Neural cell (in vitro differentiated cells): Measurements from ENCODE around the gene FARP1. TPM values are rescaled to one million over a fixed set of nuclear protein-coding genes. Genes with fewer than 3 reads are reported as not detected.

ENCODE experiments used
- H2AFZ ChIP-seq: fragments of 200-600, 300-800 bp; sonication (generic), shearing (Covaris generic); 2 replicates; pipeline ENCODE4 v1.6.0; 2014; ENCODE audit warnings: low read depth, mild to moderate bottlenecking, antibody characterized with exemption, low read length, moderate library complexity
- H3F3A ChIP-seq: fragments of 200-600 bp; shearing (Covaris generic); 2 replicates; pipeline ENCODE4 v1.6.1; 2016; ENCODE audit warnings: mild to moderate bottlenecking, moderate library complexity, mixed read lengths, antibody characterized with exemption, low read length; ENCODE audit not compliant: insufficient read depth, poor library complexity, severe bottlenecking
- H3K27ac ChIP-seq: fragments of 200-600, 300-800 bp; sonication (generic), shearing (Covaris generic); 2 replicates; pipeline ENCODE4 v1.5.1; 2014; ENCODE audit warnings: mild to moderate bottlenecking, low read length, moderate library complexity
- H3K27me3 ChIP-seq: fragments of 300-800, 200-600 bp; sonication (generic), shearing (Covaris generic); 2 replicates; pipeline ENCODE4 v1.6.0; 2014; ENCODE audit warnings: mild to moderate bottlenecking, low read depth, low read length, moderate library complexity; ENCODE audit not compliant: insufficient read depth
- H3K36me3 ChIP-seq: fragments of 300-800, 200-600 bp; sonication (generic), shearing (Covaris generic); 2 replicates; pipeline ENCODE4 v1.5.1; 2014; ENCODE audit warnings: mild to moderate bottlenecking, antibody characterized with exemption, low read length, moderate library complexity; ENCODE audit not compliant: insufficient read depth
- H3K4me2 ChIP-seq: fragments of 300-800, 200-600 bp; sonication (generic), shearing (Covaris generic); 2 replicates; pipeline ENCODE4 v1.6.0; 2014; ENCODE audit warnings: mild to moderate bottlenecking, low read length
- H3K4me3 ChIP-seq: fragments of 300-800, 200-600 bp; sonication (generic), shearing (Covaris generic); 2 replicates; pipeline ENCODE4 v1.5.1; 2014; ENCODE audit warnings: mild to moderate bottlenecking, low read length, moderate library complexity
- H3K79me2 ChIP-seq: fragments of 200-600 bp; shearing (Covaris generic); replicated peaks from 2 replicates; pipeline ENCODE4 v1.6.0; 2014; ENCODE audit warnings: mild to moderate bottlenecking, low read length, moderate library complexity; ENCODE audit not compliant: insufficient read depth
- H3K9ac ChIP-seq: fragments of 300-800, 200-600 bp; sonication (generic), shearing (Covaris generic); 2 replicates; pipeline ENCODE4 v1.6.1; 2016; ENCODE audit warnings: mild to moderate bottlenecking, low read length, mixed read lengths
- H3K9me2 ChIP-seq: fragments of 200-600 bp; shearing (Covaris generic); 2 replicates; pipeline ENCODE4 v1.6.1; 2016; ENCODE audit warnings: mild to moderate bottlenecking, low read length, mixed read lengths; ENCODE audit not compliant: insufficient read depth
- H3K9me3 ChIP-seq: fragments of 200-600, 300-800 bp; sonication (generic), shearing (Covaris generic); 2 replicates; pipeline ENCODE4 v1.6.1; 2016; ENCODE audit warnings: mild to moderate bottlenecking, mixed run types, low read length, moderate library complexity, mixed read lengths
- H4K20me1 ChIP-seq: fragments of 200-600 bp; shearing (Covaris generic); 2 replicates; pipeline ENCODE4 v1.6.1; 2016; ENCODE audit warnings: mild to moderate bottlenecking, mixed run types; ENCODE audit not compliant: insufficient read depth
- CTCF ChIP-seq: fragments of 450-650 bp; IDR thresholded peaks from 2 replicates; pipeline ENCODE4 v1.5.1; 2014; ENCODE audit warnings: antibody characterized with exemption, mild to moderate bottlenecking, moderate library complexity; ENCODE audit not compliant: poor library complexity, severe bottlenecking
- EP300 ChIP-seq: fragments of 450-650 bp; conservative IDR thresholded peaks from 2 replicates; pipeline ENCODE4 v1.6.1; 2014; ENCODE audit warnings: antibody characterized with exemption, mild to moderate bottlenecking, moderate library complexity; ENCODE audit not compliant: poor library complexity, severe bottlenecking
- EZH2 ChIP-seq: fragments of 200-600, 300-800 bp; shearing (Covaris generic), sonication (generic); IDR thresholded peaks from 2 replicates; pipeline ENCODE4 v1.6.1; 2014; ENCODE audit warnings: antibody characterized with exemption, low read length, borderline replicate concordance, mild to moderate bottlenecking; ENCODE audit not compliant: insufficient read depth, poor library complexity, severe bottlenecking
- MXI1 ChIP-seq: fragments of 450-650 bp; conservative IDR thresholded peaks from 2 replicates; pipeline ENCODE4 v1.6.1; 2014; ENCODE audit warnings: antibody characterized with exemption, mild to moderate bottlenecking; ENCODE audit not compliant: poor library complexity, severe bottlenecking
- POLR2AphosphoS5 ChIP-seq: IDR thresholded peaks from 2 replicates; pipeline ENCODE4 v1.6.1; 2012
- RAD21 ChIP-seq: fragments of 450-650 bp; conservative IDR thresholded peaks from 2 replicates; pipeline ENCODE4 v1.6.1; 2014; ENCODE audit warnings: antibody characterized with exemption, mild to moderate bottlenecking, moderate library complexity
- SMC3 ChIP-seq: fragments of 450-650 bp; conservative IDR thresholded peaks from 2 replicates; pipeline ENCODE4 v1.6.1; 2014; ENCODE audit warnings: antibody characterized with exemption, mild to moderate bottlenecking, moderate library complexity; ENCODE audit not compliant: poor library complexity
- TAF1 ChIP-seq: IDR thresholded peaks from 2 replicates; pipeline ENCODE4 v1.6.1; 2012; ENCODE audit warnings: low read depth
- polyA plus RNA-seq: library from polyadenylated mRNA; depleted of rRNA; stranded (reverse); fragments of >200 nt; gene quantifications from 2 replicates; pipeline ENCODE4 v1.2.3, GENCODE V29; 2014
- TF ChIP-seq, protein P1 (sequence below): IDR thresholded peaks from 2 replicates; pipeline ENCODE4 v1.6.1; 2012; ENCODE audit warnings: borderline replicate concordance

The FARP1 gene
- polyA plus RNA-seq, 1 donor from 2014 or later: 19.7 TPM

- no peaks in the 10 kb centered on the region for H3K36me3 ChIP-seq
- no peak overlapping the region for H3K4me3 ChIP-seq
- no peaks in the 10 kb centered on the region for H3K27me3 ChIP-seq
- H3K9me3 ChIP-seq: no peaks in the 10 kb centered on the region
- no peak overlapping the region for H3K4me2 ChIP-seq
- H3K9ac ChIP-seq: no peak overlapping the region
- H3F3A ChIP-seq: peaks cover 21% of the 10 kb centered on the region
- TF ChIP-seq RAD21 (no peak), CTCF (no peak), SMC3 (no peak), TAF1 (no peak), EZH2 (no peak), MXI1 (no peak), EP300 (no peak), POLR2AphosphoS5 (no peak)
- TF ChIP-seq, protein P1, sequence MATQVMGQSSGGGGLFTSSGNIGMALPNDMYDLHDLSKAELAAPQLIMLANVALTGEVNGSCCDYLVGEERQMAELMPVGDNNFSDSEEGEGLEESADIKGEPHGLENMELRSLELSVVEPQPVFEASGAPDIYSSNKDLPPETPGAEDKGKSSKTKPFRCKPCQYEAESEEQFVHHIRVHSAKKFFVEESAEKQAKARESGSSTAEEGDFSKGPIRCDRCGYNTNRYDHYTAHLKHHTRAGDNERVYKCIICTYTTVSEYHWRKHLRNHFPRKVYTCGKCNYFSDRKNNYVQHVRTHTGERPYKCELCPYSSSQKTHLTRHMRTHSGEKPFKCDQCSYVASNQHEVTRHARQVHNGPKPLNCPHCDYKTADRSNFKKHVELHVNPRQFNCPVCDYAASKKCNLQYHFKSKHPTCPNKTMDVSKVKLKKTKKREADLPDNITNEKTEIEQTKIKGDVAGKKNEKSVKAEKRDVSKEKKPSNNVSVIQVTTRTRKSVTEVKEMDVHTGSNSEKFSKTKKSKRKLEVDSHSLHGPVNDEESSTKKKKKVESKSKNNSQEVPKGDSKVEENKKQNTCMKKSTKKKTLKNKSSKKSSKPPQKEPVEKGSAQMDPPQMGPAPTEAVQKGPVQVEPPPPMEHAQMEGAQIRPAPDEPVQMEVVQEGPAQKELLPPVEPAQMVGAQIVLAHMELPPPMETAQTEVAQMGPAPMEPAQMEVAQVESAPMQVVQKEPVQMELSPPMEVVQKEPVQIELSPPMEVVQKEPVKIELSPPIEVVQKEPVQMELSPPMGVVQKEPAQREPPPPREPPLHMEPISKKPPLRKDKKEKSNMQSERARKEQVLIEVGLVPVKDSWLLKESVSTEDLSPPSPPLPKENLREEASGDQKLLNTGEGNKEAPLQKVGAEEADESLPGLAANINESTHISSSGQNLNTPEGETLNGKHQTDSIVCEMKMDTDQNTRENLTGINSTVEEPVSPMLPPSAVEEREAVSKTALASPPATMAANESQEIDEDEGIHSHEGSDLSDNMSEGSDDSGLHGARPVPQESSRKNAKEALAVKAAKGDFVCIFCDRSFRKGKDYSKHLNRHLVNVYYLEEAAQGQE: no peak
- H4K20me1 ChIP-seq: no peaks in the 10 kb centered on the region
- no peak overlapping the region for H3K27ac ChIP-seq
- H3K9me2 ChIP-seq: no peaks in the 10 kb centered on the region
- peaks cover 23% of the 10 kb centered on the region for H3K79me2 ChIP-seq
- H2AFZ ChIP-seq: no peak overlapping the region
Observed at GRCh38 chr13:98272549-98272948, 129.7 kb downstream of the FARP1 start.

- H3K4me2 ChIP-seq: peak overlapping the region; percentile 56
- peaks cover 27% of the 10 kb centered on the region for H3K79me2 ChIP-seq
Observed at GRCh38 chr13:98273067-98273823, 130.4 kb downstream of the FARP1 start.

More at GRCh38 chr13:98273067-98273823, 130.4 kb downstream of the FARP1 start:
- Histone ChIP-seq H3K9me2 (no peaks in the 10 kb centered on the region), H2AFZ (no peak overlapping the region), H3K4me3 (no peak overlapping the region), H3F3A (peaks cover 21% of the 10 kb centered on the region), H4K20me1 (no peaks in the 10 kb centered on the region), H3K9ac (no peak overlapping the region), H3K27ac (peak overlapping the region; percentile 84), H3K27me3 (no peaks in the 10 kb centered on the region), H3K36me3 (no peaks in the 10 kb centered on the region), H3K9me3 (no peaks in the 10 kb centered on the region)
- TF ChIP-seq EZH2: no peak
